ENCODE results near the gene CA9. TPM values are rescaled to one million over a fixed set of nuclear protein-coding genes. Genes with fewer than 3 reads are reported as not detected.

The CA9 gene
- total and polyA plus RNA-seq, 9 of the 15 experiments (the other 6 are each of a cell fraction or from before 2014, with no cell fraction given), result 0.15 to 10.6 (median 0.60) TPM; not detected in 4

DNA sequence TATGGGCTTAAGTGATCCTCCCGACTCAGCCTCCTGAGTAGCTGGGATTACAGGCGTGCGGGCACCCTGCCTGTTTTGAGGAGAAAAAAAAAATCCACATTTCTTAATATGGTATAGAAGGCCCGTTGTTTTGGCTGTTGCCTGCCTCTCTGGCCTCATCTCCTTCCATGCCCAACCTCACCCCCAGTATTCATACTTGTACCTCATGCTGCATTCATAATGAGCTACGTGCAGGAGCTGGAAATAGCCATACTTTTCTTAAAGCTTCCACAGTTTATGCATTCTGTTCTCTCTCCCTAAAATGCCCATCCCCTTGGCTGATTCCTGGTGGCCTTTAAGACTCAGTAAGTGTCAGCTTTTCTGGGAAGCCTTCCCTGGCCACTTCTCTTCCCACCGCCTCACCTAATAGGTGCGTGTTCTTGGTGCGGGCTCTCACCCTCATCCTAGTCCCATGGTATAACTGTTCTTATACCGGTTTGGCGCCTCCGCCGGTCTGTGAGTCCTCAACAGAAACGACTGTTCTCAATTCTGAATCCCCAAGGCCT is 18.1 kb downstream of the CA9 start:
- BruUV-seq (replicated peaks), result no TSS peak
- no peak overlapping the region for H3K4me3 ChIP-seq
- H2AFZ ChIP-seq (ENCODE audit: low read depth, low read length), result peak overlapping the region; percentile 91; the same call in 1 of the 2 replicates
- ChIA-PET POLR2A (interaction anchor here (0.6 to 1.9 kb wide), 6 partner anchors 12 to 40 kb away, joined by 3 to 7 read pairs (median 4); partner anchors contain the start of genes CREB3 and TLN1), CTCF (ENCODE audit: low intra/inter-chr PET ratio) (no interaction called here)
- H3K27me3 ChIP-seq (ENCODE audit: control insufficient read depth in 2 of 2, insufficient read depth in 2 of 2, low read length in 2 of 2), result no peaks in the 10 kb centered on the region
- H3K36me3 ChIP-seq (ENCODE audit: control insufficient read depth, insufficient read depth, low read length), result peaks cover 13% of the 10 kb centered on the region
- no peak for ATAC-seq
- 72% methylated on average over 7 of the region's 13 CpGs for WGBS (ENCODE audit: insufficient coverage, low coverage, missing lambda C conversion rate)
- peak overlapping the region; percentile 89; the same call in 1 of the 2 replicates for H3K4me2 ChIP-seq (ENCODE audit: insufficient read depth, low read length)
- intact Hi-C loops (cut with micrococcal nuclease) (no loop called here), in situ Hi-C loops (cut with MboI) (no loop called here)
- no peaks in the 10 kb centered on the region for H4K20me1 ChIP-seq (replicated peaks; ENCODE audit: control insufficient read depth, insufficient read depth, low read length)
- no peaks in the 10 kb centered on the region for H3K79me2 ChIP-seq (ENCODE audit: control insufficient read depth, insufficient read depth, low read length)
- peaks cover 12 to 23% of the 10 kb centered on the region in 2 experiments; a peak in 4 of 5 replicates for H3K4me1 ChIP-seq (replicated peaks in 1 of 2; ENCODE audit: control insufficient read depth in 2 of 2, insufficient read depth in 2 of 2, low read length in 2 of 2)
- no peaks in the 10 kb centered on the region for H3K9me3 ChIP-seq (replicated peaks; ENCODE audit: control insufficient read depth, insufficient read depth, low read depth, low read length)
- H3K27ac ChIP-seq (ENCODE audit: extremely low read depth, low read depth, low read length), result peak overlapping the region; percentile 86; the same call in 1 of the 3 replicates
- peak overlapping the region in 1 of 2 experiments; percentile 73; a peak in 1 of 4 replicates for H3K9ac ChIP-seq (ENCODE audit: insufficient read depth in 1 of 2, low read depth in 2 of 2, low read length in 2 of 2)
- peak; percentile 52 for FAIRE-seq
- no peaks in the 10 kb centered on the region for H3K9me1 ChIP-seq (ENCODE audit: control insufficient read depth, insufficient read depth, low read length)
- no peak for DNase-seq (ENCODE audit: extremely low read depth in 1 of 4, low spot score in 3 of 4)
- TF ChIP-seq, protein P1, sequence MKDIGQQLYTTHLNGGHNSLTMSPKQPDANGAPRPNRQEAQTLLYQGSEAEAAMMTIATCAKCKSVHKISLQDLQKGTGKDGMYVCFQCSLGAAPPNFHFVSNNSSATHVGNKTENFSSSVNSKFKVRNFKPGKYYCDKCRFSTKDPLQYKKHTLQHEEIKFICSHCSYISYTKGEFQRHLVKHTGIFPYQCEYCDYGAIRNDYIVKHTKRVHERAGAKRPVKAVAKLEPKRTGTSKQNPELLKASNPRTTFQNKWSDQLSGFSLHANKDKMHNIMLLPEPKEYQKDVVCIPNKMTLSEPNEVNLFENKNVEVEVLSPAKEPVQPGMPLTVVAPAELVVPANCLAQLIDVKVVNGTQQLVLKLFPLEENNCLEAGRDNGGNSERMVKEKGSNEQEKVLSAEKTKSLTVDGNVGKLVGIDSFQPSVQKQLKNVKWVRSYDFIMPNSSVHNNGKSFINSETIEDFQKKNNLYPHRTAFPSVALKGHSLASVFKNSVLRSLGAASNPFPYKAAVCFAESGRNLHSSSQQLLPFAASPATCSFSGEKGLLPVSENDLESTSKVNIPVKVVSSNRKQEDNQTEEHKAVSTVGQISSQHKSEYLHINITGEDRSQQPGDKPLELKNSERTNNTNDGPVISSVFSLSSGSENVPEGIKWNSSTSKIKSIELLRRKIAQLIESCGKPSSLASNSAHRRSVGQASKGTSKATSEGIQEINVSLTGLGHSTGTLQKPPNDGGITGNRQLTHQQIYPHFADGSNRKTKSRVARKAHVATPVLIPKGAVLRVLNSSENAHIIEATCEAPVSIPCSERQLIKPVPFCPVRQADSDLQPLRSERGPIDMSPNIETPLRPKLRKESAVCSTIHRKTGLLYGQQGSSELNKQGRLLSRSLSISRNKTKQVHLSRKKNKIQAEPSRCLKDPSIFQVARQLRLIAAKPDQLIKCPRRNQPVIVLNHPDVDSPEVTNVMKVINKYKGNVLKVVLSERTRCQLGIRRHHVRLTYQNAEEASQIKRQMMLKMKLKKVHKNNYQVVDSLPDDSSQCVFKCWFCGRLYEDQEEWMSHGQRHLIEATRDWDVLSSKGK (CRISPR knock-in tag; IDR thresholded peaks at IDR 0.05), result no peak
- no peak for TF ChIP-seq POLR3G (IDR thresholded peaks at IDR 0.05; ENCODE audit: extremely low read depth, insufficient read length, insufficient replicate concordance)
- TF ChIP-seq, protein P2, sequence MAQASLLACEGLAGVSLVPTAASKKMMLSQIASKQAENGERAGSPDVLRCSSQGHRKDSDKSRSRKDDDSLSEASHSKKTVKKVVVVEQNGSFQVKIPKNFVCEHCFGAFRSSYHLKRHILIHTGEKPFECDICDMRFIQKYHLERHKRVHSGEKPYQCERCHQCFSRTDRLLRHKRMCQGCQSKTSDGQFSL (CRISPR knock-in tag; IDR thresholded peaks at IDR 0.05), result no peak
- TF ChIP-seq, protein P2 (tag; IDR thresholded peaks at IDR 0.05), result no peak
- no peak for TF ChIP-seq ADNP (tag; IDR thresholded peaks at IDR 0.05)
- TF ChIP-seq NONO (IDR thresholded peaks at IDR 0.05; ENCODE audit: low read depth in 2 of 2, low read length in 1 of 2), result no peak
- TF ChIP-seq NFE2 (IDR thresholded peaks at IDR 0.05; ENCODE audit: low read depth), result no peak
- TF ChIP-seq SUPT5H (IDR thresholded peaks at IDR 0.05), result no peak
- TF ChIP-seq HDAC2 (IDR thresholded peaks at IDR 0.05), result no peak
- no peak for TF ChIP-seq TCF7 (IDR thresholded peaks at IDR 0.05; ENCODE audit: borderline replicate concordance)
- TF ChIP-seq TAF15 (IDR thresholded peaks at IDR 0.05; ENCODE audit: low read depth, low read length), result no peak
- TF ChIP-seq, protein P3, sequence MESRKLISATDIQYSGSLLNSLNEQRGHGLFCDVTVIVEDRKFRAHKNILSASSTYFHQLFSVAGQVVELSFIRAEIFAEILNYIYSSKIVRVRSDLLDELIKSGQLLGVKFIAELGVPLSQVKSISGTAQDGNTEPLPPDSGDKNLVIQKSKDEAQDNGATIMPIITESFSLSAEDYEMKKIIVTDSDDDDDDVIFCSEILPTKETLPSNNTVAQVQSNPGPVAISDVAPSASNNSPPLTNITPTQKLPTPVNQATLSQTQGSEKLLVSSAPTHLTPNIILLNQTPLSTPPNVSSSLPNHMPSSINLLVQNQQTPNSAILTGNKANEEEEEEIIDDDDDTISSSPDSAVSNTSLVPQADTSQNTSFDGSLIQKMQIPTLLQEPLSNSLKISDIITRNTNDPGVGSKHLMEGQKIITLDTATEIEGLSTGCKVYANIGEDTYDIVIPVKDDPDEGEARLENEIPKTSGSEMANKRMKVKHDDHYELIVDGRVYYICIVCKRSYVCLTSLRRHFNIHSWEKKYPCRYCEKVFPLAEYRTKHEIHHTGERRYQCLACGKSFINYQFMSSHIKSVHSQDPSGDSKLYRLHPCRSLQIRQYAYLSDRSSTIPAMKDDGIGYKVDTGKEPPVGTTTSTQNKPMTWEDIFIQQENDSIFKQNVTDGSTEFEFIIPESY (CRISPR knock-in tag; IDR thresholded peaks at IDR 0.05), result no peak
- TF ChIP-seq, protein P4, sequence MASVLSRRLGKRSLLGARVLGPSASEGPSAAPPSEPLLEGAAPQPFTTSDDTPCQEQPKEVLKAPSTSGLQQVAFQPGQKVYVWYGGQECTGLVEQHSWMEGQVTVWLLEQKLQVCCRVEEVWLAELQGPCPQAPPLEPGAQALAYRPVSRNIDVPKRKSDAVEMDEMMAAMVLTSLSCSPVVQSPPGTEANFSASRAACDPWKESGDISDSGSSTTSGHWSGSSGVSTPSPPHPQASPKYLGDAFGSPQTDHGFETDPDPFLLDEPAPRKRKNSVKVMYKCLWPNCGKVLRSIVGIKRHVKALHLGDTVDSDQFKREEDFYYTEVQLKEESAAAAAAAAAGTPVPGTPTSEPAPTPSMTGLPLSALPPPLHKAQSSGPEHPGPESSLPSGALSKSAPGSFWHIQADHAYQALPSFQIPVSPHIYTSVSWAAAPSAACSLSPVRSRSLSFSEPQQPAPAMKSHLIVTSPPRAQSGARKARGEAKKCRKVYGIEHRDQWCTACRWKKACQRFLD (CRISPR knock-in tag; IDR thresholded peaks at IDR 0.05), result no peak
- TF ChIP-seq NCOA6 (IDR thresholded peaks at IDR 0.05), result no peak
- TF ChIP-seq FOXJ3 (CRISPR knock-in tag; IDR thresholded peaks at IDR 0.05), result no peak

All from K562 (cell line).